ENCODE results near the gene STIM1.
"Not testable (repeated sequence)": the region's sequence is repeated elsewhere in the genome, so short reads cannot be mapped to it uniquely, and the experiment has no call there.

DNA sequence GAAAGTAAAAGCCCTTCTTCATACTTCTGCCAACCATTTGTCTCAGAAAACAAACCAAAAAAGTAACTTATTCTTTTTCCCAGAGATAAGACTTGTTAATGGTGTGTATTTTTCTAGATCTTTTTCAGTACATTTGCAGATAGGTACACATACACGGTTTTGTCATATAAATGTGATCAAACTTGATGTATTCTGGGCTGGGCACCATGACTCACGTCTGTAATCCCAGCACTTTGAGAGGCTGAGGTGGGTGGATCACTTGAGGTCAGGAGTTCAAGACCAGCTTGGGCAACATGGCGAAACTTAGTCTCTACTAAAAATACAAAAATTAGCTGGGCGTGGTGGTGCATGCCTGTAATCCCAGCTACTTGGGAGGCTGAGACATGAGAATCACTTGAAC lies 274.8 kb downstream of the STIM1 start:
- TF ChIP-seq, protein P1, sequence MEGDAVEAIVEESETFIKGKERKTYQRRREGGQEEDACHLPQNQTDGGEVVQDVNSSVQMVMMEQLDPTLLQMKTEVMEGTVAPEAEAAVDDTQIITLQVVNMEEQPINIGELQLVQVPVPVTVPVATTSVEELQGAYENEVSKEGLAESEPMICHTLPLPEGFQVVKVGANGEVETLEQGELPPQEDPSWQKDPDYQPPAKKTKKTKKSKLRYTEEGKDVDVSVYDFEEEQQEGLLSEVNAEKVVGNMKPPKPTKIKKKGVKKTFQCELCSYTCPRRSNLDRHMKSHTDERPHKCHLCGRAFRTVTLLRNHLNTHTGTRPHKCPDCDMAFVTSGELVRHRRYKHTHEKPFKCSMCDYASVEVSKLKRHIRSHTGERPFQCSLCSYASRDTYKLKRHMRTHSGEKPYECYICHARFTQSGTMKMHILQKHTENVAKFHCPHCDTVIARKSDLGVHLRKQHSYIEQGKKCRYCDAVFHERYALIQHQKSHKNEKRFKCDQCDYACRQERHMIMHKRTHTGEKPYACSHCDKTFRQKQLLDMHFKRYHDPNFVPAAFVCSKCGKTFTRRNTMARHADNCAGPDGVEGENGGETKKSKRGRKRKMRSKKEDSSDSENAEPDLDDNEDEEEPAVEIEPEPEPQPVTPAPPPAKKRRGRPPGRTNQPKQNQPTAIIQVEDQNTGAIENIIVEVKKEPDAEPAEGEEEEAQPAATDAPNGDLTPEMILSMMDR (IDR thresholded peaks at IDR 0.05): not testable (repeated sequence)
- TF ChIP-seq POLR2AphosphoS5, POLR2A (IDR thresholded peaks at IDR 0.05): not testable (repeated sequence)

Measured in gastroesophageal sphincter (tissue), 3 donors.